Activated T-helper 1 cell treated with anti-CD3 and anti-CD28 coated beads, Interleukin-12 subunit alpha, Interleukin-12 subunit beta, Interleukin-2, Interleukin-4 antibody, amounts not matched to agents 30 ng/mL and 10 ng/mL and 1 ng/mL, durations not matched to agents 14 hours and 24 hours and 36 hours (primary cell): Measurements from ENCODE around the gene EFCAB8. TPM values are rescaled to one million over a fixed set of nuclear protein-coding genes. Genes with fewer than 3 reads are reported as not detected.

Source experiments
- DNase-seq: peaks from one replicate; pipeline ENCODE4 v3.0.0; 2021; ENCODE audit warnings: low spot score
- H3K27ac Mint-ChIP-seq: one replicate; pipeline ENCODE4 v1.8.0; 2021; ENCODE audit warnings: mild to moderate bottlenecking, mixed read lengths
- H3K27me3 Mint-ChIP-seq: one replicate; pipeline ENCODE4 v1.8.0; 2022; ENCODE audit warnings: mild to moderate bottlenecking, moderate library complexity, mixed read lengths; ENCODE audit not compliant: insufficient read depth
- H3K36me3 Mint-ChIP-seq: one replicate; pipeline ENCODE4 v1.8.0; 2021; ENCODE audit warnings: low read depth, mixed read lengths
- H3K4me1 Mint-ChIP-seq: one replicate; pipeline ENCODE4 v1.8.0; 2021; ENCODE audit warnings: low read depth, mixed read lengths
- H3K4me3 Mint-ChIP-seq: one replicate; pipeline ENCODE4 v1.8.0; 2021; ENCODE audit warnings: mild to moderate bottlenecking, moderate library complexity, mixed read lengths
- H3K9me3 Mint-ChIP-seq: one replicate; pipeline ENCODE4 v1.8.0; 2021; ENCODE audit warnings: mixed read lengths
- intact Hi-C: fragments of 100-400 bp; cut with micrococcal nuclease; formaldehyde crosslinking; loops from one replicate; pipeline ENCODE4 v1.15.1; 2024
- total RNA-seq: library from RNA; stranded (reverse); gene quantifications from 2 replicates; pipeline ENCODE4 v1.2.3, GENCODE V29; 2022

EFCAB8 gene
- total RNA-seq, 1 donor from 2014 or later = 0.39 TPM

- no peak overlapping the region for H3K27ac Mint-ChIP-seq
- H3K27me3 Mint-ChIP-seq = no peaks in the 10 kb centered on the region
- intact Hi-C loops = loop anchor here (10.0 kb wide), 1 partner anchor 131 kb away; no protein-coding TSS in a partner anchor
- peaks cover 8% of the 10 kb centered on the region for H3K4me1 Mint-ChIP-seq
- H3K9me3 Mint-ChIP-seq = peaks cover 11% of the 10 kb centered on the region
- peaks cover 5% of the 10 kb centered on the region for H3K36me3 Mint-ChIP-seq
- H3K4me3 Mint-ChIP-seq = no peak overlapping the region
- DNase-seq = no peak
These were observed 117.3 kb downstream of the EFCAB8 start for GRCh38 chr20:32975698-32976674.

GRCh38 chr20:32976746-32977145, 118.0 kb downstream of the EFCAB8 start:
- Mint-ChIP-seq H3K4me3 (no peak overlapping the region), H3K36me3 (peaks cover 5% of the 10 kb centered on the region), H3K4me1 (peaks cover 8% of the 10 kb centered on the region), H3K27me3 (no peaks in the 10 kb centered on the region), H3K27ac (no peak overlapping the region), H3K9me3 (peaks cover 11% of the 10 kb centered on the region)
- intact Hi-C loops = loop anchor here (10.0 kb wide), 1 partner anchor 132 kb away; no protein-coding TSS in a partner anchor
- no peak for DNase-seq

- H3K36me3 Mint-ChIP-seq = peaks cover 5% of the 10 kb centered on the region
- peaks cover 11% of the 10 kb centered on the region for H3K9me3 Mint-ChIP-seq
- no peak overlapping the region for H3K4me3 Mint-ChIP-seq
- intact Hi-C loops = loop anchor here (10.0 kb wide), 1 partner anchor 133 kb away; no protein-coding TSS in a partner anchor
- DNase-seq = no peak
- no peak overlapping the region for H3K27ac Mint-ChIP-seq
- peaks cover 8% of the 10 kb centered on the region for H3K4me1 Mint-ChIP-seq
- no peaks in the 10 kb centered on the region for H3K27me3 Mint-ChIP-seq
These were observed 118.7 kb downstream of the EFCAB8 start for GRCh38 chr20:32977281-32978008.

- H3K9me3 Mint-ChIP-seq = peaks cover 11% of the 10 kb centered on the region
- intact Hi-C loops = loop anchor here (10.0 kb wide), 1 partner anchor 133 kb away; no protein-coding TSS in a partner anchor
- peaks cover 8% of the 10 kb centered on the region for H3K4me1 Mint-ChIP-seq
- no peak for DNase-seq
- no peak overlapping the region for H3K27ac Mint-ChIP-seq
- no peak overlapping the region for H3K4me3 Mint-ChIP-seq
- H3K27me3 Mint-ChIP-seq = no peaks in the 10 kb centered on the region
- H3K36me3 Mint-ChIP-seq = peaks cover 5% of the 10 kb centered on the region
These were observed 119.2 kb downstream of the EFCAB8 start for GRCh38 chr20:32978009-32978335.

GRCh38 chr20:32979201-32979998, 120.7 kb downstream of the EFCAB8 start:
- H3K9me3 Mint-ChIP-seq = peaks cover 11% of the 10 kb centered on the region
- peaks cover 8% of the 10 kb centered on the region for H3K4me1 Mint-ChIP-seq
- peaks cover 5% of the 10 kb centered on the region for H3K36me3 Mint-ChIP-seq
- no peak for DNase-seq
- H3K27ac Mint-ChIP-seq = no peak overlapping the region
- no peaks in the 10 kb centered on the region for H3K27me3 Mint-ChIP-seq
- intact Hi-C loops = loop anchor here (10.0 kb wide), 1 partner anchor 135 kb away; no protein-coding TSS in a partner anchor
- no peak overlapping the region for H3K4me3 Mint-ChIP-seq

- Mint-ChIP-seq H3K27me3 (no peaks in the 10 kb centered on the region), H3K27ac (no peak overlapping the region), H3K4me1 (peaks cover 8% of the 10 kb centered on the region), H3K36me3 (peaks cover 5% of the 10 kb centered on the region), H3K9me3 (peaks cover 11% of the 10 kb centered on the region), H3K4me3 (no peak overlapping the region)
- intact Hi-C loops = no loop called here
- no peak for DNase-seq
These were observed 121.6 kb downstream of the EFCAB8 start for GRCh38 chr20:32980131-32980941.

- H3K4me3 Mint-ChIP-seq = no peak overlapping the region
- no peak for DNase-seq
- H3K9me3 Mint-ChIP-seq = peaks cover 11% of the 10 kb centered on the region
- H3K27ac Mint-ChIP-seq = no peak overlapping the region
- no peaks in the 10 kb centered on the region for H3K27me3 Mint-ChIP-seq
- intact Hi-C loops = no loop called here
- H3K36me3 Mint-ChIP-seq = peaks cover 5% of the 10 kb centered on the region
- H3K4me1 Mint-ChIP-seq = peaks cover 8% of the 10 kb centered on the region
These were observed 122.3 kb downstream of the EFCAB8 start for GRCh38 chr20:32980990-32981389.

GRCh38 chr20:32982617-32983458, 124.1 kb downstream of the EFCAB8 start:
- H3K4me1 Mint-ChIP-seq = no peaks in the 10 kb centered on the region
- H3K36me3 Mint-ChIP-seq = no peaks in the 10 kb centered on the region
- no peaks in the 10 kb centered on the region for H3K9me3 Mint-ChIP-seq
- no peak overlapping the region for H3K27ac Mint-ChIP-seq
- DNase-seq = no peak
- no peaks in the 10 kb centered on the region for H3K27me3 Mint-ChIP-seq
- intact Hi-C loops = no loop called here
- no peak overlapping the region for H3K4me3 Mint-ChIP-seq

- Mint-ChIP-seq H3K27ac (no peak overlapping the region), H3K4me1 (no peaks in the 10 kb centered on the region), H3K36me3 (no peaks in the 10 kb centered on the region), H3K4me3 (no peak overlapping the region), H3K27me3 (no peaks in the 10 kb centered on the region), H3K9me3 (no peaks in the 10 kb centered on the region)
- intact Hi-C loops = no loop called here
- no peak for DNase-seq
These were observed 124.9 kb downstream of the EFCAB8 start for GRCh38 chr20:32983459-32984112.

GRCh38 chr20:32984196-32984595, 125.5 kb downstream of the EFCAB8 start:
- Mint-ChIP-seq H3K4me3 (no peak overlapping the region), H3K36me3 (no peaks in the 10 kb centered on the region), H3K27me3 (no peaks in the 10 kb centered on the region), H3K4me1 (no peaks in the 10 kb centered on the region), H3K27ac (no peak overlapping the region), H3K9me3 (no peaks in the 10 kb centered on the region)
- intact Hi-C loops = no loop called here
- no peak for DNase-seq
